IgD-negative memory B cell (primary cell): ENCODE measurements around the gene JARID2. TPM values are rescaled to one million over a fixed set of nuclear protein-coding genes. Genes with fewer than 3 reads are reported as not detected.

Experiments
- H3K27ac Mint-ChIP-seq, 3 donors: one replicate each; pipeline ENCODE4 v1.8.0; 2020 to 2022; ENCODE audit warnings: mild to moderate bottlenecking in 3 of 3, mixed read lengths in 3 of 3, moderate library complexity in 1 of 3
- H3K27me3 Mint-ChIP-seq: one replicate; pipeline ENCODE4 v1.8.0; 2021; ENCODE audit warnings: mixed read lengths
- H3K36me3 Mint-ChIP-seq: one replicate; pipeline ENCODE4 v1.8.0; 2020; ENCODE audit warnings: mild to moderate bottlenecking, mixed read lengths
- H3K4me1 Mint-ChIP-seq, 3 donors: one replicate each; pipeline ENCODE4 v1.8.0; 2020 to 2022; ENCODE audit warnings: mixed read lengths in 3 of 3, mild to moderate bottlenecking in 1 of 3
- H3K4me3 Mint-ChIP-seq, 4 donors: one replicate each; pipeline ENCODE4 v1.8.0; 2020 to 2022; ENCODE audit warnings: mild to moderate bottlenecking in 4 of 4, mixed read lengths in 4 of 4, moderate library complexity in 3 of 4
- H3K9me3 Mint-ChIP-seq, 3 donors: one replicate each; pipeline ENCODE4 v1.8.0; 2020 to 2021; ENCODE audit warnings: mixed read lengths in 3 of 3, mild to moderate bottlenecking in 1 of 3
- polyA plus RNA-seq: library from polyadenylated mRNA; unstranded; fragments of 300-500 nt; fragmentation: Illumina TruSeq; gene quantifications from one replicate; pipeline ENCODE4 v1.2.3, GENCODE V29; 2021

JARID2 gene
- polyA plus RNA-seq, 1 donor from 2014 or later = 10.8 TPM

DNA sequence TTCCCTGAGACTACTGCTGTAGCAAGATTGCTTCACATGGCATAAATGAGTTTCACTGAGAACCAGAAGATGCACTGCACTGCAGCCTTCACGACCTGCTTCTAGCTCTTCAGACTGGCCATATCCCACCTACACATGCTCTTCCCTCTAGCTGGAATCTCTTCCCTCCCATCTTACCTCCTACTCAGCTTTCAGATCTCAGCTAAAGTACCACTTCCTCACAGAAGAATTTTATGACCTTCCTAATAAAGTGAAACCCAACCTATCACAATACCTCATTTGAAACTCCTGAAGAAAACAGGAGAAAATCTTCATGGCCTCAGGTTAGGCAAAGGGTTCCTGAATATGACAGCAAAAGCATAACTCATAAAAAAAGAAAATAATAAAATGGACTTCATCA lies 317.1 kb downstream of the JARID2 start:
- H3K4me3 Mint-ChIP-seq = peak overlapping the region in 1 of 4 donors; percentile 2
- H3K27ac Mint-ChIP-seq = peak overlapping the region in 1 of 3 donors; percentile 17
- peaks cover 13 to 20% (median 14%) of the 10 kb centered on the region in 3 donors for H3K4me1 Mint-ChIP-seq
- H3K36me3 Mint-ChIP-seq = peaks cover 8% of the 10 kb centered on the region
- H3K27me3 Mint-ChIP-seq = no peaks in the 10 kb centered on the region
- peaks cover 0 to 2% (median 2%) of the 10 kb centered on the region in 3 donors for H3K9me3 Mint-ChIP-seq

GRCh38 chr6:15569035-15569995 lies 323.4 kb downstream of the JARID2 start:
- H3K36me3 Mint-ChIP-seq = peaks cover 12% of the 10 kb centered on the region
- no peaks in the 10 kb centered on the region for H3K27me3 Mint-ChIP-seq
- H3K27ac Mint-ChIP-seq = peak overlapping the region in 1 of 3 donors; percentile 91
- no peak overlapping the region for H3K4me3 Mint-ChIP-seq
- peaks cover 3 to 18% (median 4%) of the 10 kb centered on the region in 3 donors for H3K4me1 Mint-ChIP-seq
- H3K9me3 Mint-ChIP-seq = peaks cover 0 to 2% (median 2%) of the 10 kb centered on the region in 3 donors

DNA sequence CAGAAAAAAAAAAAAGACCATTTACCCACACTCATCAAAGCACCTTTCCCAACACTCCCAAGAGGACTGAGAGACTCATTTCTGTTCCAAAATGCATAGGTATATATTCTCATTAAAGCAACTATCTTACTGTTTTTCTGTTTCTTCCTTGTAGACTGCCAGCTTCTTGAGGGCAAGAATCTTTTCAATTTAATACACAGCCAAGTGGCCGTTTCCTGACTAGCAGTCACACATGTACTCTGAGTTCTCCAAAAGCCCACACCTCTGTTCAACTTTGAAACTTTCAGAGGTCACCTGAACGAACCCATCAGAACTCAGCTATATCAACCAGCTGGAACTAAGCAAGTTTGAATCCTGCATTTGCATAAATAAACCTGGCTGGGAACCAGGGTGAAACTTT lies 324.3 kb downstream of the JARID2 start:
- H3K4me1 Mint-ChIP-seq = peaks cover 3 to 17% (median 4%) of the 10 kb centered on the region in 3 donors
- H3K36me3 Mint-ChIP-seq = peaks cover 16% of the 10 kb centered on the region
- no peak overlapping the region for H3K4me3 Mint-ChIP-seq
- no peaks in the 10 kb centered on the region for H3K27me3 Mint-ChIP-seq
- peak overlapping the region in 1 of 3 donors; percentile 91 for H3K27ac Mint-ChIP-seq
- peaks cover 0 to 2% (median 2%) of the 10 kb centered on the region in 3 donors for H3K9me3 Mint-ChIP-seq
